Parathyroid adenoma (tissue), 2 donors: ENCODE data around the gene ACVR1C.

Experiments
- H2AFZ ChIP-seq: fragments of 300-600 bp; sonication (generic); one replicate; pipeline ENCODE4 v1.7.0; 2017; ENCODE audit warnings: antibody characterized with exemption, mild to moderate bottlenecking
- H3K27ac ChIP-seq: fragments of 300-600 bp; sonication (generic); one replicate; pipeline ENCODE4 v1.7.0; 2017
- H3K27me3 ChIP-seq: fragments of 300-600 bp; sonication (generic); one replicate; pipeline ENCODE4 v1.7.0; 2017; ENCODE audit warnings: low read length; ENCODE audit not compliant: control insufficient read depth, insufficient read depth
- H3K36me3 ChIP-seq: fragments of 300-600 bp; sonication (generic); one replicate; pipeline ENCODE4 v1.7.0; 2017; ENCODE audit warnings: low read length; ENCODE audit not compliant: control insufficient read depth, insufficient read depth
- H3K4me1 ChIP-seq: fragments of 300-600 bp; sonication (generic); one replicate; pipeline ENCODE4 v1.7.0; 2017; ENCODE audit warnings: control low read depth
- H3K4me2 ChIP-seq: fragments of 300-600 bp; sonication (generic); one replicate; pipeline ENCODE4 v1.7.0; 2017; ENCODE audit warnings: low read length
- H3K4me3 ChIP-seq: fragments of 300-600 bp; sonication (generic); one replicate; pipeline ENCODE4 v1.7.0; 2017; ENCODE audit warnings: low read depth, low read length
- H3K79me2 ChIP-seq: fragments of 300-600 bp; sonication (generic); one replicate; pipeline ENCODE4 v1.7.0; 2017; ENCODE audit warnings: control low read depth
- H3K9ac ChIP-seq: fragments of 300-600 bp; sonication (generic); one replicate; pipeline ENCODE4 v1.7.0; 2017; ENCODE audit warnings: mild to moderate bottlenecking
- H3K9me3 ChIP-seq: fragments of 300-600 bp; sonication (generic); one replicate; pipeline ENCODE4 v1.7.0; 2017; ENCODE audit warnings: low read length; ENCODE audit not compliant: control insufficient read depth
- CTCF ChIP-seq: fragments of 300-600 bp; sonication (generic); IDR thresholded peaks from one replicate; pipeline ENCODE4 v1.7.0; 2017; ENCODE audit warnings: antibody characterized with exemption, mild to moderate bottlenecking
- donor health status: primary hyperparathyroidism.

The ACVR1C gene

GRCh38 chr2:157627594-157628476, 829 bp downstream of the ACVR1C start:
- H3K27ac ChIP-seq, result no peak overlapping the region
- H3K79me2 ChIP-seq, result no peaks in the 10 kb centered on the region
- no peak overlapping the region for H3K9ac ChIP-seq

GRCh38 chr2:157625296-157625695, 3.4 kb downstream of the ACVR1C start:
- Histone ChIP-seq H3K79me2 (no peaks in the 10 kb centered on the region), H3K27ac (no peak overlapping the region)
- no peak for TF ChIP-seq CTCF

More at GRCh38 chr2:157627594-157628476, 829 bp downstream of the ACVR1C start:
- Histone ChIP-seq H3K9me3 (no peaks in the 10 kb centered on the region), H3K27me3 (no peaks in the 10 kb centered on the region), H3K4me3 (peak overlapping the region; percentile 54), H3K4me2 (peak overlapping the region; percentile 70), H3K36me3 (no peaks in the 10 kb centered on the region), H2AFZ (peak overlapping the region; percentile 88), H3K4me1 (no peaks in the 10 kb centered on the region)
- no peak for TF ChIP-seq CTCF

GRCh38 chr2:157620956-157621355, 7.7 kb downstream of the ACVR1C start:
- H2AFZ ChIP-seq, result no peak overlapping the region
- no peaks in the 10 kb centered on the region for H3K9me3 ChIP-seq
- no peaks in the 10 kb centered on the region for H3K79me2 ChIP-seq
- H3K9ac ChIP-seq, result no peak overlapping the region
- H3K4me3 ChIP-seq, result no peak overlapping the region
- no peaks in the 10 kb centered on the region for H3K36me3 ChIP-seq
- no peak overlapping the region for H3K4me2 ChIP-seq
- no peaks in the 10 kb centered on the region for H3K4me1 ChIP-seq
- no peaks in the 10 kb centered on the region for H3K27me3 ChIP-seq
- no peak for TF ChIP-seq CTCF
- no peak overlapping the region for H3K27ac ChIP-seq

More at GRCh38 chr2:157625296-157625695, 3.4 kb downstream of the ACVR1C start:
- no peaks in the 10 kb centered on the region for H3K36me3 ChIP-seq
- H3K4me1 ChIP-seq, result no peaks in the 10 kb centered on the region
- no peak overlapping the region for H3K4me3 ChIP-seq
- H3K9ac ChIP-seq, result no peak overlapping the region
- no peak overlapping the region for H2AFZ ChIP-seq
- H3K9me3 ChIP-seq, result no peaks in the 10 kb centered on the region
- no peaks in the 10 kb centered on the region for H3K27me3 ChIP-seq
- H3K4me2 ChIP-seq, result no peak overlapping the region

- Histone ChIP-seq H3K9me3 (no peaks in the 10 kb centered on the region), H3K36me3 (no peaks in the 10 kb centered on the region), H2AFZ (no peak overlapping the region), H3K27ac (no peak overlapping the region), H3K9ac (no peak overlapping the region), H3K4me3 (no peak overlapping the region), H3K79me2 (no peaks in the 10 kb centered on the region), H3K4me1 (no peaks in the 10 kb centered on the region), H3K4me2 (no peak overlapping the region), H3K27me3 (no peaks in the 10 kb centered on the region)
- no peak for TF ChIP-seq CTCF
Observed at GRCh38 chr2:157611726-157612125, 16.9 kb downstream of the ACVR1C start.

- no peaks in the 10 kb centered on the region for H3K79me2 ChIP-seq
- TF ChIP-seq CTCF, result no peak
- no peaks in the 10 kb centered on the region for H3K27me3 ChIP-seq
- no peaks in the 10 kb centered on the region for H3K9me3 ChIP-seq
- H3K36me3 ChIP-seq, result no peaks in the 10 kb centered on the region
- H3K4me3 ChIP-seq, result no peak overlapping the region
- H2AFZ ChIP-seq, result no peak overlapping the region
- no peak overlapping the region for H3K4me2 ChIP-seq
- H3K9ac ChIP-seq, result no peak overlapping the region
- no peaks in the 10 kb centered on the region for H3K4me1 ChIP-seq
- no peak overlapping the region for H3K27ac ChIP-seq
Observed at GRCh38 chr2:157611110-157611509, 17.6 kb downstream of the ACVR1C start.
